ENCODE results near the gene TPRG1.

- no peak for TF ChIP-seq POLR2A (IDR thresholded peaks at IDR 0.05; ENCODE audit: low read length)
- TF ChIP-seq GATA1 (IDR thresholded peaks at IDR 0.05; ENCODE audit: low read depth, low read length): no peak
Measured at GRCh38 chr3:189295089-189295488, 123.3 kb downstream of the TPRG1 start.

Data from erythroblast (primary cell).